Inflammatory macrophage treated with lipopolysaccharide for 1 hour (primary cell): Measurements from ENCODE around the gene KDM8.
"Not testable (repeated sequence)": the region's sequence is repeated elsewhere in the genome, so short reads cannot be mapped to it uniquely, and the experiment has no call there.

Experiments
- DNase-seq, 2 donors: peaks; one replicate each; pipeline ENCODE4 v3.0.0-alpha.2; 2020 to 2022

KDM8 gene

GRCh38 chr16:27245276-27246172 is 42.2 kb downstream of the KDM8 start:
- DNase-seq, result no peak

GRCh38 chr16:27246439-27246838 is 43.1 kb downstream of the KDM8 start:
- no peak for DNase-seq

DNA sequence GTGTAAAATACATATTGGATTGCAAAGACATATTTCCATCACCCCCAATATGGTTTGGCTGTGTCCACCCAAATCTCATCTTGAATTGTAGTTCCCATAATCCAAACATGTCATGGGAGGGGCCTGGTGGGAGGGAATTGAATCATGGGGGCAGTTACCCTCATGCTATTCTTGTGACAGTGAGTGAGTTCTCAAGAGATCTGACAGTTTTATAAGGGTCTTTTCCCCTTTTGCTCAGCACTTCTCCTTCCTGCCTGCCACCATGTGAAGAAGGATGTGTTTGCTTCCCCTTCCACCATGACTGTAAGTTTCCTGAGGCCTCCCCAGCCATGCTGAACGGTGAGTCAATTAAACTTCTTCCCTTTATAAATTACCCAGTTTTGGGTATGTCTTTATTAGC is 43.8 kb downstream of the KDM8 start:
- peak; percentile 57 to 86 for DNase-seq

DNA sequence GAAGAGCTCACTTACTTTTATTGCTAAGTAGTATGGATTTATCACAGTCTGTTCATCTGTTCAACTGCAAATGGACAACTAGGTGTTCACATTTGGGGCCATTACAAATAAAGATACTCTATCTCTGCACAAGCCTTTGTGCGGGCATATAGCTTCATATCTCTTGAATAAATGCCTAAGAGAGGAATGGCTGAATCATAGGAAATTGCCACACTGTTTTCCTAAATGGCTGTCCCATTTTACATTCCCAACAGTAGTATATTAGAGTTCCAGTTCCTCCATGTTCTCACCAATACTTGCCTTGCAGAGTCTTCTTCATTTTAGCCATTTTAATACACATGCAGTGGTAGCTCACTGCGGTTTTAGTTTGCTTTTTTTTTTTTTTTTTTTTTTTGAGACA is 44.7 kb downstream of the KDM8 start:
- DNase-seq, result no peak

GRCh38 chr16:27248886-27249285 is 45.6 kb downstream of the KDM8 start:
- not testable (repeated sequence) for DNase-seq

DNA sequence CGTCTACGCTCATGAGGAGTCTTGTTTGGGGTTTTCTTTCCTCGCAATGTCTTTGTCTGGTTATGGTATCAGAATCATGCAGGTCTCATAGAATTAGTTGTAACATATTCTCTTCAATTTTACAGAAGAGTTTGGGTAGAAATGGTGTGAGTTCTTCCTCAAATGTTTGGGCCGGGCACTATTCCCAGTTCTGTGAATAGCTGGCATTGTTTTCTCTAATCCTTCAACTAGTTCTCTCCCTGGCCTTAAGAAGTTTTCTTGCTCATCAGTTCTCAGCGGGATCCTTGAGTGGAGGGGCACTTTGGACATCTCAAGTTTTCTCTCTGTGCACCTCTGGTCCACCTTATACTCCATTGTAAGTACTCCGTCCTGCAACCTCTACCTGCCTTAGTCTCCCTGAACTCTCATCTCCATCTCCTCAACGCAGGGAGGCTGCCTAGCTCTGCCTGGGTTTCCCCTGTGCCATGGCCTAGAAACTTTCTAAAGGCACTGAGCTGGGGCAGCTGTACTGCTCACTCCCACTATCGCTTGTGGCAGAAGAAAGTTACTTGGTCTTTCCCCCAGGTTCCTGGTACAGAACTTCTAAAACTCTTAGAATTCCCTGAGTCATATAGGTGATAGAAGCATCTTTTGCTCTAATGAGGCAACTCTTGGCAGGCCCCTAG is 48.3 kb downstream of the KDM8 start:
- DNase-seq, result no peak

- no peak for DNase-seq
These were observed 48.9 kb downstream of the KDM8 start for GRCh38 chr16:27252206-27252585.

DNA sequence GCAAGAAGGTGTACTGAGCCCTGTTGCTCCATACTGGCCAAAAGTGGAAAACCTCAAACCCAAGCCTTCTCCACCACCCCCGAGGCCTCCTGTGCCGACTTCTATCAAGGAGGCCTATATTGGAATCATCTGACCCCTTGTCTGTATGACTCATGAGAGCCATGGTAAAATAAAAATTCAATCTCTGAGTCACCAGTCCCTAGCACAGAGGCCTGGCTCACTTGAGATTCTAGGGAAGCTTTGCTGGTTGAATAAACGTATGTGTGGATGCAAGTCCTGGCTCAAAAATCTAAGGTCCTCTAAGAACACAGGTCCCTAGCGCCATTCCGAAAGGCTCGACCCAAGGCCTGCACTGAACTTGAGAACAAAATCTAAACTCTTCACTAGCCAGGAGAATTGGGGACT is 50.2 kb downstream of the KDM8 start:
- peak; percentile 74 to 95 for DNase-seq

GRCh38 chr16:27254262-27254811 is 51.0 kb downstream of the KDM8 start:
- DNase-seq, result peak; percentile 74 to 95

GRCh38 chr16:27256861-27257260 is 53.5 kb downstream of the KDM8 start:
- DNase-seq, result no peak

DNA sequence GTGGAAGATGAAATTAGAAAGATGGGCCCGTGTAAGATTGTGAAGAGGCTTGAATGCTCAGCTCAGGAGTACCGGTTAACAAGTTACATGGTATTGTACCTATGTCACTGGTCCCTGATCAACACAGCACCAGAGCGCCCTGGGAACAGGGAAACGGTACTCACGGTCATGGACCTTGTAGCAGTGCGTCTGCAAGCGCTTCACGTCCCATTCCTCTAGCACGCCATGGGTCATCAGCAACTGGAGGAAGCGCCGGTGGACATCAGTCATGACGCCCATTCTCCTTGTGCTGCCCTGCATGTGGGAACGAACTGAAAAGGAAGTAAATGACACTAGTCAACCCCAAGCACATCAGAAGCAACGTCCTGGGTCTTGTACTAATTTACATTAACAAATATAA is 53.9 kb downstream of the KDM8 start:
- no peak for DNase-seq

DNA sequence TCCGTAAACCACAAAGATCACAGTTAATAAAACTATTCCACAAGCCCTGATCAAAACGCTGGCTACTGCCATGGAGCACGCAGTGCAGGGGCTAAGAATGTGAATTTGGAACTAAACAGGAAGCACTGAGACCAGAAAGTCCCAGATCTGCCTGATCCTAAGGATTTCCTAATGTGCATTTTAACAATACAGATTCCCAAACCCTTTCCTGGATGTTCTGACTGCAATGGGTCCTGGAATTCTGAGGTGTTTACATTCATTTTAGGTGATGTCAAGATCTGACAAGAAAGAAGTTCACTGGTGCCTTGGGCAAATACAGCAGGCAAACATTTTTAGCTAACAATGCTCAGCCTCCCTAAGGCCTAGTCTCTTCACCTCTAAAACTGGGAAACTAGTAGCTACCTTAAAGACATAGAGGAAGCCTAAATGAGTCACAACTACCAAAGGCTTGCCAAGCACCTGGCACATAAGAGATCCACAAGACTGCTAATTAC is 55.0 kb downstream of the KDM8 start:
- DNase-seq, result no peak

- DNase-seq, result no peak
These were observed 56.4 kb downstream of the KDM8 start for GRCh38 chr16:27259710-27260109.

GRCh38 chr16:27262904-27263423 is 59.6 kb downstream of the KDM8 start:
- peak; percentile 48 to 66 for DNase-seq

GRCh38 chr16:27264151-27264550 is 60.8 kb downstream of the KDM8 start:
- DNase-seq, result peak; percentile 1 to 54

- DNase-seq, result no peak
These were observed 62.7 kb downstream of the KDM8 start for GRCh38 chr16:27265982-27266381.

GRCh38 chr16:27267037-27267677 is 63.8 kb downstream of the KDM8 start:
- DNase-seq, result no peak

- DNase-seq, result peak; percentile 94 to 99
These were observed 65.3 kb downstream of the KDM8 start, which contains the start of gene NSMCE1 for GRCh38 chr16:27268376-27269299. NSMCE1 (minus strand) TSS chr16:27268772; CDS start chr16:27257570, 11,202 bp downstream.

- no peak for DNase-seq
These were observed 66.2 kb downstream of the KDM8 start for GRCh38 chr16:27269300-27270150.

- no peak for DNase-seq
These were observed 67.0 kb downstream of the KDM8 start for GRCh38 chr16:27270349-27270748.
